Measurements from ENCODE around the gene CEMIP. TPM values are rescaled to one million over a fixed set of nuclear protein-coding genes. Genes with fewer than 3 reads are reported as not detected.

Gene CEMIP
- total and polyA plus RNA-seq, 2 of the 8 experiments (the other 6 are each of a cell fraction or from before 2014, with no cell fraction given): 0.11 to 0.60 TPM

DNA sequence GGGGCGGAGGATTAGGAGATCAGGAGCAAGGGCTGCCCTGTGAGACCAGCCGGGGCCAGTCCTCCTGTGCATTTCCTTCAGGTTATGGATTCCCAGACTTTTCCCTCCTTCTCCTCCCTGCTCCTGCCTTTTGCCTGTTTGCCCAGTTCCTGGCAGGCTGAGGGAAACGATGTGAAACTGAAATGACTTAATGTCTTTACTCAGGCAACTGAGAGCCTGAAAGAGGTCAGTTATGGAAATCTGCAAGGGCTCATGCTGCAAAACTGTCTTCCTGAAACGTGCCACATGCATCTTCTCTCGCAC is 153.3 kb downstream of the CEMIP start:
- DNase-seq (ENCODE audit: low read depth in 1 of 2, low spot score in 2 of 2) (no peak), FAIRE-seq (no peak)
- CTCF ChIA-PET (ENCODE audit: partially characterized antibody): interaction anchor here (2.4 kb wide), 1 partner anchor 38 kb away, joined by 7 read pairs; no protein-coding TSS in a partner anchor
- POLR2A ChIA-PET (ENCODE audit: partially characterized antibody): interaction anchor here (1.1 kb wide), 1 partner anchor 16 kb away, joined by 3 read pairs; no protein-coding TSS in a partner anchor
- Histone ChIP-seq H3K4me2 (ENCODE audit: insufficient read depth in 1 of 2, low read depth in 2 of 2, low read length in 2 of 2) (no peak overlapping the region), H2BK20ac (ENCODE audit: low read length) (no peak overlapping the region), H4K91ac (replicated peaks; ENCODE audit: insufficient read length, low read length) (no peak overlapping the region), H4K20me1 (replicated peaks in 1 of 2; ENCODE audit: control insufficient read depth in 1 of 2, insufficient read depth in 2 of 2, low read length in 2 of 2) (no peaks in the 10 kb centered on the region), H3K4ac (replicated peaks; ENCODE audit: insufficient read length, low read depth, low read length) (no peak overlapping the region), H3K23ac (ENCODE audit: insufficient read length) (no peak overlapping the region), H4K5ac (ENCODE audit: insufficient read length, low read depth, low read length) (no peak overlapping the region), H2AFZ (ENCODE audit: low read length) (no peak overlapping the region), H3K56ac (replicated peaks; ENCODE audit: insufficient read length, low read depth, low read length) (no peak overlapping the region), H3K9me3 (ENCODE audit: insufficient read depth in 2 of 2, low read depth in 1 of 2, low read length in 1 of 2) (no peaks in the 10 kb centered on the region), H3K36me3 (ENCODE audit: control insufficient read depth in 2 of 4, insufficient read depth in 4 of 4, low read length in 3 of 4) (no peaks in the 10 kb centered on the region), H2AK5ac (ENCODE audit: low read depth, low read length) (no peak overlapping the region), H2BK12ac (ENCODE audit: low read depth, low read length) (no peak overlapping the region), H2BK120ac (replicated peaks; ENCODE audit: low read depth, low read length) (no peak overlapping the region), H3K14ac (ENCODE audit: insufficient read length) (no peak overlapping the region), H3K79me2 (ENCODE audit: control insufficient read depth in 1 of 2, insufficient read depth in 2 of 2, low read length in 2 of 2) (no peaks in the 10 kb centered on the region), H2BK15ac (ENCODE audit: low read length) (no peak overlapping the region), H2BK5ac (ENCODE audit: low read depth, low read length) (0 out of 2 replicates have a peak overlapping the region, but pooled peaks have one; percentile 4), H3K4me1 (replicated peaks in 1 of 4; ENCODE audit: control insufficient read depth in 3 of 4, insufficient read depth in 4 of 4, low read length in 3 of 4) (peaks cover 0 to 2% (median 0%) of the 10 kb centered on the region in 4 experiments; a peak in 1 of 7 replicates), H3K18ac (ENCODE audit: extremely low read depth, low read length) (no peak overlapping the region), H3K4me3 (ENCODE audit: extremely low read depth in 1 of 4, insufficient read depth in 2 of 4, low read depth in 3 of 4, low read length in 4 of 4) (no peak overlapping the region), H3K23me2 (ENCODE audit: low read depth, low read length) (no peaks in the 10 kb centered on the region; the same call in 1 of the 2 replicates), H3K79me1 (ENCODE audit: low read depth, low read length) (no peaks in the 10 kb centered on the region), H3K9ac (replicated peaks in 1 of 4; ENCODE audit: extremely low read depth in 1 of 4, low read depth in 3 of 4, low read length in 3 of 4) (no peak overlapping the region), H4K8ac (ENCODE audit: extremely low read depth, insufficient read depth, low read length) (no peak overlapping the region), H3K27me3 (replicated peaks in 1 of 4; ENCODE audit: control insufficient read depth in 3 of 4, extremely low read depth in 1 of 4, insufficient read depth in 3 of 4, low read length in 3 of 4) (no peaks in the 10 kb centered on the region), H3K27ac (ENCODE audit: low read depth, low read length) (no peak overlapping the region)
- 90% methylated on average over 5 of the region's 5 CpGs; no CpG with 5 or more reads in 1 of the 2 experiments for WGBS, 2 experiments (ENCODE audit: extremely low coverage in 1 of 2, insufficient coverage in 1 of 2, insufficient read length in 1 of 2, insufficient replicate concordance in 2 of 2, low coverage in 1 of 2, low lambda C conversion rate in 2 of 2, missing lambda C conversion rate in 1 of 2)
- TF ChIP-seq SIX5 (IDR thresholded peaks at IDR 0.05; ENCODE audit: low read depth, low read length): no peak
- TF ChIP-seq SIN3A (conservative IDR thresholded peaks at IDR 0.05 in 1 of 2, IDR thresholded peaks at IDR 0.05 in 1 of 2; ENCODE audit: low read depth in 1 of 2, low read length in 2 of 2): no peak
- TF ChIP-seq, protein P1, sequence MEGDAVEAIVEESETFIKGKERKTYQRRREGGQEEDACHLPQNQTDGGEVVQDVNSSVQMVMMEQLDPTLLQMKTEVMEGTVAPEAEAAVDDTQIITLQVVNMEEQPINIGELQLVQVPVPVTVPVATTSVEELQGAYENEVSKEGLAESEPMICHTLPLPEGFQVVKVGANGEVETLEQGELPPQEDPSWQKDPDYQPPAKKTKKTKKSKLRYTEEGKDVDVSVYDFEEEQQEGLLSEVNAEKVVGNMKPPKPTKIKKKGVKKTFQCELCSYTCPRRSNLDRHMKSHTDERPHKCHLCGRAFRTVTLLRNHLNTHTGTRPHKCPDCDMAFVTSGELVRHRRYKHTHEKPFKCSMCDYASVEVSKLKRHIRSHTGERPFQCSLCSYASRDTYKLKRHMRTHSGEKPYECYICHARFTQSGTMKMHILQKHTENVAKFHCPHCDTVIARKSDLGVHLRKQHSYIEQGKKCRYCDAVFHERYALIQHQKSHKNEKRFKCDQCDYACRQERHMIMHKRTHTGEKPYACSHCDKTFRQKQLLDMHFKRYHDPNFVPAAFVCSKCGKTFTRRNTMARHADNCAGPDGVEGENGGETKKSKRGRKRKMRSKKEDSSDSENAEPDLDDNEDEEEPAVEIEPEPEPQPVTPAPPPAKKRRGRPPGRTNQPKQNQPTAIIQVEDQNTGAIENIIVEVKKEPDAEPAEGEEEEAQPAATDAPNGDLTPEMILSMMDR (IDR thresholded peaks at IDR 0.05; ENCODE audit: control extremely low read depth in 1 of 3, insufficient read depth in 1 of 3, low read depth in 1 of 3, low read length in 3 of 3): no peak
- no peak for TF ChIP-seq NRF1 (IDR thresholded peaks at IDR 0.05; ENCODE audit: low read depth, low read length)
- no peak for TF ChIP-seq BCL11A (IDR thresholded peaks at IDR 0.05; ENCODE audit: low read depth in 2 of 2, low read length in 2 of 2)
- no peak for TF ChIP-seq CBX5 (IDR thresholded peaks at IDR 0.05; ENCODE audit: low read depth, low read length)
- no peak for TF ChIP-seq EZH2 (IDR thresholded peaks at IDR 0.05; ENCODE audit: low read depth, low read length, severe bottlenecking)
